ENCODE data around the gene TRIM36.

TRIM36 gene

GRCh38 chr5:115165790-115166189 lies 3.9 kb downstream of the TRIM36 start:
- DNase-seq (ENCODE audit: low spot score) = no peak

- DNase-seq (ENCODE audit: low spot score) = no peak
Measured at GRCh38 chr5:115160975-115161475, 8.7 kb downstream of the TRIM36 start.

GRCh38 chr5:115151208-115151805 lies 18.4 kb downstream of the TRIM36 start:
- no peak for DNase-seq (ENCODE audit: low spot score)

GRCh38 chr5:115150512-115150911 lies 19.2 kb downstream of the TRIM36 start:
- DNase-seq (ENCODE audit: low spot score) = no peak

GRCh38 chr5:115147052-115147451 lies 22.7 kb downstream of the TRIM36 start:
- no peak for DNase-seq (ENCODE audit: low spot score)

- no peak for DNase-seq (ENCODE audit: low spot score)
Measured at GRCh38 chr5:115136294-115136693, 33.4 kb downstream of the TRIM36 start.

- DNase-seq (ENCODE audit: low spot score) = no peak
Measured at GRCh38 chr5:115132465-115132864, 37.2 kb downstream of the TRIM36 start.

GRCh38 chr5:115126303-115126702 lies 43.4 kb downstream of the TRIM36 start:
- DNase-seq (ENCODE audit: low spot score) = no peak

GRCh38 chr5:115124741-115125140 lies 45.0 kb downstream of the TRIM36 start:
- no peak for DNase-seq (ENCODE audit: low spot score)

GRCh38 chr5:115116001-115116400 lies 53.7 kb downstream of the TRIM36 start:
- DNase-seq (ENCODE audit: low spot score) = no peak

GRCh38 chr5:115109840-115110239 lies 59.9 kb downstream of the TRIM36 start:
- no peak for DNase-seq (ENCODE audit: low spot score)

- DNase-seq (ENCODE audit: low spot score) = no peak
Measured at GRCh38 chr5:115109356-115109755, 60.4 kb downstream of the TRIM36 start.

- no peak for DNase-seq (ENCODE audit: low spot score)
Measured at GRCh38 chr5:115100319-115100955, 69.3 kb downstream of the TRIM36 start.

- peak; percentile 38 for DNase-seq (ENCODE audit: low spot score)
Measured at GRCh38 chr5:115098041-115098702, 71.5 kb downstream of the TRIM36 start.

GRCh38 chr5:115097236-115097635 lies 72.5 kb downstream of the TRIM36 start:
- no peak for DNase-seq (ENCODE audit: low spot score)

GRCh38 chr5:115096034-115096769 lies 73.5 kb downstream of the TRIM36 start:
- DNase-seq (ENCODE audit: low spot score) = no peak

GRCh38 chr5:115087951-115088350 lies 81.8 kb downstream of the TRIM36 start:
- DNase-seq (ENCODE audit: low spot score) = no peak

GRCh38 chr5:115086473-115086872 lies 83.2 kb downstream of the TRIM36 start:
- no peak for DNase-seq (ENCODE audit: low spot score)

GRCh38 chr5:115084246-115084793 lies 85.4 kb downstream of the TRIM36 start:
- no peak for DNase-seq (ENCODE audit: low spot score)

- no peak for DNase-seq (ENCODE audit: low spot score)
Measured at GRCh38 chr5:115079924-115080623, 89.6 kb downstream of the TRIM36 start.

Data from hepatic stellate cell (primary cell).